ENCODE measurements around the gene RHOV. TPM values are rescaled to one million over a fixed set of nuclear protein-coding genes. Genes with fewer than 3 reads are reported as not detected.
A peak's percentile ranks its signal among the peaks of the same experiment; 100 is the strongest.

Gene RHOV
- total RNA-seq, 2 experiments from 2014 or later: 0.22 TPM; not detected in 1

- DNase-seq: no peak
Observed at GRCh38 chr15:40901053-40901443, 27.0 kb upstream of the RHOV start.

GRCh38 chr15:40900256-40901052, 26.4 kb upstream of the RHOV start:
- no peak for DNase-seq
- H3K27ac Mint-ChIP-seq: no peak overlapping the region
- intact Hi-C loops (cut with micrococcal nuclease): no loop called here
- CTCF ChIA-PET: interaction anchor here (0.6 to 15.7 kb wide), 5 partner anchors 30 to 331 kb away, joined by 3 to 393 read pairs (median 4); partner anchors contain the start of gene RPUSD2
- H3K27me3 Mint-ChIP-seq (ENCODE audit: low read depth): no peaks in the 10 kb centered on the region
- H3K4me3 Mint-ChIP-seq: no peak overlapping the region
- H3K4me1 Mint-ChIP-seq (ENCODE audit: low read depth): peaks cover 21% of the 10 kb centered on the region
- H3K36me3 Mint-ChIP-seq (ENCODE audit: low read depth): peaks cover 18% of the 10 kb centered on the region
- no peaks in the 10 kb centered on the region for H3K9me3 Mint-ChIP-seq

More at GRCh38 chr15:40901053-40901443, 27.0 kb upstream of the RHOV start:
- Mint-ChIP-seq H3K27me3 (ENCODE audit: low read depth) (no peaks in the 10 kb centered on the region), H3K4me3 (no peak overlapping the region), H3K9me3 (no peaks in the 10 kb centered on the region), H3K27ac (no peak overlapping the region), H3K4me1 (ENCODE audit: low read depth) (peaks cover 15% of the 10 kb centered on the region), H3K36me3 (ENCODE audit: low read depth) (peaks cover 18% of the 10 kb centered on the region)
- CTCF ChIA-PET: interaction anchor here (1.0 to 15.7 kb wide), 4 partner anchors 44 to 284 kb away, joined by 4 to 393 read pairs (median 42); no protein-coding TSS in a partner anchor
- intact Hi-C loops (cut with micrococcal nuclease): no loop called here

- Mint-ChIP-seq H3K27ac (no peak overlapping the region), H3K27me3 (ENCODE audit: low read depth) (no peaks in the 10 kb centered on the region), H3K4me1 (ENCODE audit: low read depth) (peaks cover 27% of the 10 kb centered on the region), H3K36me3 (ENCODE audit: low read depth) (peaks cover 18% of the 10 kb centered on the region), H3K9me3 (no peaks in the 10 kb centered on the region), H3K4me3 (no peak overlapping the region)
- DNase-seq: no peak
- intact Hi-C loops (cut with micrococcal nuclease): no loop called here
- CTCF ChIA-PET: interaction anchor here (0.5 to 15.7 kb wide), 6 partner anchors 19 to 331 kb away, joined by 3 to 393 read pairs (median 4); partner anchors contain the start of gene RPUSD2
Observed at GRCh38 chr15:40899536-40900207, 25.6 kb upstream of the RHOV start.

- Mint-ChIP-seq H3K9me3 (no peaks in the 10 kb centered on the region), H3K4me3 (peak overlapping the region; percentile 97), H3K27me3 (ENCODE audit: low read depth) (no peaks in the 10 kb centered on the region), H3K36me3 (ENCODE audit: low read depth) (peaks cover 11% of the 10 kb centered on the region), H3K4me1 (ENCODE audit: low read depth) (peaks cover 28% of the 10 kb centered on the region), H3K27ac (peak overlapping the region; percentile 79)
- CTCF ChIA-PET: interaction anchor here (0.6 to 15.7 kb wide), 33 partner anchors 8 to 518 kb away, joined by 3 to 393 read pairs (median 4); partner anchors contain the start of genes CHAC1, DLL4, PPP1R14D and RAD51
- intact Hi-C loops (cut with micrococcal nuclease): loop anchor here (1.0 to 2.0 kb wide), 11 partner anchors 17 to 326 kb away; partner anchors contain the start of genes DNAJC17, INO80, KNL1 and RAD51
- DNase-seq: peak; percentile 60
Observed at GRCh38 chr15:40894681-40895448, 20.8 kb upstream of the RHOV start.

- H3K27ac Mint-ChIP-seq: peak within 1 kb of the TSS; percentile 79
- peak within 1 kb of the TSS; percentile 97 for H3K4me3 Mint-ChIP-seq
- H3K27me3 Mint-ChIP-seq (ENCODE audit: low read depth): no peaks in the 10 kb centered on the region
- intact Hi-C loops (cut with micrococcal nuclease): loop anchor here (1.0 to 2.0 kb wide), 12 partner anchors 16 to 375 kb away; partner anchors contain the start of genes DNAJC17, INO80, KNL1 and RAD51
- H3K9me3 Mint-ChIP-seq: no peaks in the 10 kb centered on the region
- DNase-seq: peak; percentile 99
- H3K4me1 Mint-ChIP-seq (ENCODE audit: low read depth): peaks cover 28% of the 10 kb centered on the region
- CTCF ChIA-PET: interaction anchor here (0.6 to 15.7 kb wide), 28 partner anchors 8 to 519 kb away, joined by 3 to 393 read pairs (median 4); partner anchors contain the start of genes CHAC1, DLL4, PPP1R14D and RAD51
- H3K36me3 Mint-ChIP-seq (ENCODE audit: low read depth): peaks cover 11% of the 10 kb centered on the region
Observed at GRCh38 chr15:40893733-40894680, 20.0 kb upstream of the RHOV start, which contains the start of gene VPS18. TSS of gene VPS18 (plus strand) at chr15:40894450. CDS start at chr15:40894769, 319 bp downstream.

- DNase-seq: no peak
- no peaks in the 10 kb centered on the region for H3K9me3 Mint-ChIP-seq
- H3K27me3 Mint-ChIP-seq (ENCODE audit: low read depth): no peaks in the 10 kb centered on the region
- CTCF ChIA-PET: interaction anchor here (0.8 to 15.7 kb wide), 15 partner anchors 8 to 245 kb away, joined by 3 to 393 read pairs (median 5); partner anchors contain the start of genes RAD51 and RHOV
- intact Hi-C loops (cut with micrococcal nuclease): loop anchor here (2.0 kb wide), 1 partner anchor 374 kb away; no protein-coding TSS in a partner anchor
- H3K36me3 Mint-ChIP-seq (ENCODE audit: low read depth): peaks cover 6% of the 10 kb centered on the region
- H3K4me1 Mint-ChIP-seq (ENCODE audit: low read depth): peaks cover 28% of the 10 kb centered on the region
- H3K4me3 Mint-ChIP-seq: no peak overlapping the region
- H3K27ac Mint-ChIP-seq: no peak overlapping the region
Observed at GRCh38 chr15:40893019-40893670, 19.1 kb upstream of the RHOV start.

GRCh38 chr15:40892447-40893012, 18.5 kb upstream of the RHOV start:
- no peak for DNase-seq
- intact Hi-C loops (cut with micrococcal nuclease): loop anchor here (2.0 kb wide), 1 partner anchor 374 kb away; no protein-coding TSS in a partner anchor
- Mint-ChIP-seq H3K27ac (no peak overlapping the region), H3K4me3 (no peak overlapping the region), H3K9me3 (no peaks in the 10 kb centered on the region), H3K4me1 (ENCODE audit: low read depth) (peaks cover 28% of the 10 kb centered on the region), H3K27me3 (ENCODE audit: low read depth) (no peaks in the 10 kb centered on the region), H3K36me3 (ENCODE audit: low read depth) (peaks cover 5% of the 10 kb centered on the region)
- CTCF ChIA-PET: interaction anchor here (0.6 to 3.3 kb wide), 18 partner anchors 10 to 806 kb away, joined by 3 to 33 read pairs (median 4); partner anchors contain the start of gene RHOV

- intact Hi-C loops (cut with micrococcal nuclease): loop anchor here (2.0 kb wide), 1 partner anchor 373 kb away; no protein-coding TSS in a partner anchor
- Mint-ChIP-seq H3K9me3 (no peaks in the 10 kb centered on the region), H3K27me3 (ENCODE audit: low read depth) (no peaks in the 10 kb centered on the region), H3K27ac (peak overlapping the region; percentile 43), H3K36me3 (ENCODE audit: low read depth) (peaks cover 2% of the 10 kb centered on the region), H3K4me3 (no peak overlapping the region), H3K4me1 (ENCODE audit: low read depth) (peaks cover 28% of the 10 kb centered on the region)
- CTCF ChIA-PET: interaction anchor here (0.6 to 3.3 kb wide), 19 partner anchors 10 to 807 kb away, joined by 3 to 33 read pairs (median 4); partner anchors contain the start of gene RHOV
- DNase-seq: peak; percentile 46
Observed at GRCh38 chr15:40891810-40892446, 17.9 kb upstream of the RHOV start.

- CTCF ChIA-PET: interaction anchor here (1.1 to 3.3 kb wide), 6 partner anchors 9 to 103 kb away, joined by 3 to 33 read pairs (median 4); partner anchors contain the start of gene RHOV
- H3K36me3 Mint-ChIP-seq (ENCODE audit: low read depth): peaks cover 1% of the 10 kb centered on the region
- no peaks in the 10 kb centered on the region for H3K27me3 Mint-ChIP-seq (ENCODE audit: low read depth)
- no peak for DNase-seq
- no peak overlapping the region for H3K4me3 Mint-ChIP-seq
- H3K27ac Mint-ChIP-seq: no peak overlapping the region
- intact Hi-C loops (cut with micrococcal nuclease): no loop called here
- peaks cover 27% of the 10 kb centered on the region for H3K4me1 Mint-ChIP-seq (ENCODE audit: low read depth)
- no peaks in the 10 kb centered on the region for H3K9me3 Mint-ChIP-seq
Observed at GRCh38 chr15:40891138-40891537, 17.1 kb upstream of the RHOV start.

All from activated naive CD4-positive, alpha-beta T cell treated with anti-CD3 and anti-CD28 coated beads for 36 hours (primary cell).